Ureter (tissue), 1 donor: Measurements from ENCODE around the gene SRSF2. TPM values are rescaled to one million over a fixed set of nuclear protein-coding genes. Genes with fewer than 3 reads are reported as not detected.
"Not testable (repeated sequence)": the region's sequence is repeated elsewhere in the genome, so short reads cannot be mapped to it uniquely, and the experiment has no call there.

Experiments
- DNase-seq: peaks from one replicate; pipeline ENCODE4 v3.0.0-alpha.2; 2020; ENCODE audit warnings: low spot score
- total RNA-seq: library from RNA; stranded (reverse); gene quantifications from one replicate; pipeline ENCODE4 v1.2.4, GENCODE V29; 2023
- donor health status: DM: yes; HTN: yes; CAD: no.

SRSF2 gene
- total RNA-seq, 1 donor from 2014 or later: 231 TPM

DNA sequence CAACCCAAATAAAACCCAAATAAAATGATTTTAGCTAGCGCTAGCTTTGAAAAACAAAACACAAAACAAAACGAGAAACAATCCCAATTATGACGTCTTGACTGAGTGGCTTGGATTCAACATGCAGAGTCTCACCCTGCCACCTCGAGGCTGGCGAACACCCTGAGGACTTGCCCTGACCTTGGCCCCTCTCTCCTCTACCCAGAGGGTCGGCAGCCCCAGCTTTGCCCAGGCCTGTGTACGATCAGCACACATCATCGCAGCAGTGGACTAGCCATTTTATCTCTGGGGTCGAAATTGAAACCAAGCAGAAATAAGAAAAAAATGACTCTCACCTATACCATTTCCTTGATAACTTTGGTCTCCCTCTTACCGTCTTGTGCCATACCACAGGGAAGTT is 15.7 kb downstream of the SRSF2 start:
- DNase-seq: no peak

DNA sequence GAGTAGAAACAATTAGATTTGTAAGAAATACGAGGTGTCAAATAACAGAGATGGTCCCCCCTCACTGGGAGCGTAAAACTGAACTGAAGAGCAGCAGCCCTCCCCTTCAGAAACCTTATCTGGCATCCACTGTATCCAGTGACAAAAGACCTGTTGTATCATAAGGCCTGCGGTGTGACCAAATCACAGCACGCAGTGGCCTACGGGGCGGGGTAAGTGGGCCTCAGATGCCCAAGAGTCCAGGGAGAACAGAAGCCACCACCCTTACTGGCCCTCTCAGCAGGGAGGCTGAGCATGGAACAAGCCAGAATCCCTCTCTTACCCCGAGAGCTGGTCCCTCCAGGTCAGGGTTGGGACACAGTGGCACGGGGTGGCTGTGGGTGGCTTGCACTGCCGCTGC is 16.2 kb downstream of the SRSF2 start:
- DNase-seq: no peak

DNA sequence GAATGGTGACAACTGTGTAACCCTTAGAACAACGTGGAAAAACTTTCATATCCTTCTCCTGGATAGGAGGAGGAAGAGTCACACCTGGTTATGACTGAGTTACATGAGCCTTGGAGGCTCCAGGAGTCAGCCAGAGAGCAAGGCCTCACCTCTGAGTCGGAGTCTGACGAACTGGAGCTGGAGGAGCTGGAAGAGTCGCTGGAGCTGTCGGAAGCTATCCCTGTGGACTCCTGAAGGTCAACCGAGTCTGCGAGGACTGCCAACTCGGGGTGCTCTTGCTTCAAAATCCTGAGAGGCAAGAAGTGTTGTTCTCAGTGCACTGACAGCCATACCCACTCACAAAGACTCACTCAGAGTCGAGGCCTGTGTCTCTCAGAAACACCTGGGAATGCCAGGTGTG is 16.9 kb downstream of the SRSF2 start:
- DNase-seq: no peak

DNA sequence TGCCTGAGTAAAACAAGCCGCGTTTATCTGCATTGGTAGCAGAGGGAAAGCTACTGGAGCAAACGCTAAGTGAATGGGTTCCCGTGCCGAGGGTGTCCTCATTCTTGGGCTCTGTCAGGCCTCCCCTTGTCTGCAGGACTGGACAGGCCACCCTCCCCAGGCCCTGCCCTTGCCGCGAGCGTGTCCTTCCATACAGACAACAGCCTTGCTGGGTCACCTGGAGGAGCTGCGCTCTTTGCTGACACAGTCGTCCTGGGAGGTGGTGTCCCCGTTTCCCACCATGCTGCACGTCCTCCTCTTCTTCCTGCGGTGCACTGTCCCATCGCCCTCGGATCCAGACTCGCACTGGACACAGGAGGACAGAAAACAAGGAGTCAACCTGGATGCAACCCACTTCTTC is 18.6 kb downstream of the SRSF2 start:
- no peak for DNase-seq

DNA sequence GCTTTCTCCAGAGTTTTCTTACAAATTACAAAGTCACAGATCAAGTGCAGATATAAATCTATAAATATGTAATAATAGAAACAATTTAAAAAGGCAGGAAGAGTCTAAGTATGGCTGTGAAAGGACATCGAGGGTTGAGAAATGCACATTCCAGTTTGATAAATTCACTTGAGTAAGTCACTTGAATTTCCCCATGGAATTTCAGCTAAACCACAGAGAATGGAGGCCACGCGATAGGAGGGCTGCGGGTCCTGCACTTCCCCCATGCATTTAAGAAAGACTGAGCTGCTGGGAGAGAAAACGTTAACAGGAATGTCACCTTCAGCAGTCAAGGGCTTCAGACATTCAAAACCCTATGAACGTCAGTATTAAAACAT is 20.3 kb downstream of the SRSF2 start:
- no peak for DNase-seq

DNA sequence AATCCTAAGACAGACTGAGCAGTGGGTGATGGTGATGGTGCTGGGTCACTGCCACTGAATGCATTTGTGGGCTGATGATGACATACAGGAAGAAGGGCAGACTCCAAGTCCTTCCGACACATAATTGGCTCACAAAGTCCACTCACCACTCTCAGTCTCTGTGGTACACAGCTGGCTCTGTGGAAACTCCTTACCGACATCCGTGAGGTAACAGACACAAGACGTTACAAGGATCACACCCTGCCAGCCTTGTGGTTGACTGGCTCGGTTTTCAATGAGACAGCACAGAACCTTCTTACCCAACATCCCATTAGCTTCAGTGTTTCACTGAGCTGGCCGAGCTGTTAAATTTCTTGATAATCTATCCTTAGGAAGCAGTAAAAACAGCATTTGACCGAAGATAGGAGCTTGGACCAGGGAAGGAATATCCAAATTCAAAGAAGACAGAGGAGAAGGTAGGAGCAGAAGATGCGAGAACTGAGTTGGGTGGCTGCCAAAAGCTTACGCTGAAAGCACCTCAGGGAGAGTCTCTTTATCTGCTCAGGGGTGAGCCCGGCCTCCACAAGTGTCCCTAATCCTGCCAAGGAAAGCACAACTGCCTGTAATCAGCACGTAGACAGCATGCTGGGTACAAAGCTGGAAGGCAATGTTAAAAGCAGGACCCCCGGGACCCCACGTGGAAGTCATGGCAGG is 20.8 kb downstream of the SRSF2 start:
- no peak for DNase-seq

DNA sequence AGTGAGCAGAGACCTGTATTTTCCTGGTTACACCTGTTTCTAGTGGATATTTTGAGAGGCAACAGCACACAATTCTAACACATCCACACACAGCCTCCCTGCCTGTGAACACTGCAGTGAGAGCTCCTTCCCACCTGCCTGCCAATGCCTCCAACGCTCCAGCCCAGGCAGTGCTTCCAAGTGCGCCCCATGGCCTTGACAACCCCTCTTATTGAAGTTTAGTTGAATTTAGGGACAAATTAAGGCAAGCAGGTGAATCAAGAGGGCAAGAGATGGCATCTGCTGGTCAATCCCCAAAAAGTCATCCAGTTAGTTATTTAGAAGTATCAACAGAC is 21.7 kb downstream of the SRSF2 start:
- no peak for DNase-seq

DNA sequence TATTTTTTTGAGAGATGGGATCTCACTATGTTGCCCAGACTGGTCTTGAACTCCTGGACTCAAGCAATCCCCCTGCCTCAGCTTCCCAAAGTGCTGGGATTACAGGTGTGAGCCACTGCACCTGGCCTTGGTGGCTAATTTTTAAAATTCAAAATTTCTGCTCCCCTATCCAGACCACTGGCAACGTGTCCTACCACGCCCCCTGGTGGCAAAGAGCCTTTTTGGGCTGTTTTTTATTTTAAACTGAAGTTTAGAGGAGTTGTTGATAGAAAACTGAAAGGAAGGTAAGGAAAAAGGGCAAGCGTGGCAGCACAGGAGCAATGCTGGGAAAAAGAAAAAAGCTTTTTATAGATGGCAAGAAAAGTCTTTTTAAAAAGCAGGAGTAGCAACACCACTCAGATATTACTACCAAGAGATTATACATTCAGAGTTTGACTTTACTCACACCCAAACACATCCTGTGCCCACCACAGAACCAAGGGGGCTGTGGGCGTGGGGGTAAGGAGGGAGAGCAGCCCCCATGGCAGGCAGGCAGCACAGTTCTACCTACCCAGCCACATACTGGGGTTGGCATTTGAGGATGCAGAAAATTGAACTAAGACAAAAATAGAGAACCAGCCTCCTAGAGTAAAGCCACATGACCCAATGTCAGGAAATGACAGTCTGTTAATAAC is 22.2 kb downstream of the SRSF2 start:
- peak; percentile 80 for DNase-seq

DNA sequence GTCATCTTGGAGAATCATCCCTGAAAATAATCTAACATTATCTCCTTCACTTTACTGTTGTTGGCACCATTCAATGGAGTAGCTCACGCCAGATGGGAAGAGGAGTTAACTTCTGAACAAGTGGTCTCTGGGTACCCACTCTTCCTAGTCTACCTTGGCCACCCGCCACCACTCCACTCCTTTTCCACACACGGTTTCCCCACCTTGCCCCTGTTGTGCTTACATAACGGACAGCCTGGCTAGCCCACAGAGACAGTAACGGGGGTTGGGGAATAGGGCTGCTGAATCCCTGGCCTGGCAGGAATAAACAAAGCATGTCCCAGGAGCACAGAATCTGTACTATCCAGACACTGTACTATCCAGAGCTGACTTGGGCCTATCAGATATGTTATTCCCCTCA is 22.8 kb downstream of the SRSF2 start:
- no peak for DNase-seq

DNA sequence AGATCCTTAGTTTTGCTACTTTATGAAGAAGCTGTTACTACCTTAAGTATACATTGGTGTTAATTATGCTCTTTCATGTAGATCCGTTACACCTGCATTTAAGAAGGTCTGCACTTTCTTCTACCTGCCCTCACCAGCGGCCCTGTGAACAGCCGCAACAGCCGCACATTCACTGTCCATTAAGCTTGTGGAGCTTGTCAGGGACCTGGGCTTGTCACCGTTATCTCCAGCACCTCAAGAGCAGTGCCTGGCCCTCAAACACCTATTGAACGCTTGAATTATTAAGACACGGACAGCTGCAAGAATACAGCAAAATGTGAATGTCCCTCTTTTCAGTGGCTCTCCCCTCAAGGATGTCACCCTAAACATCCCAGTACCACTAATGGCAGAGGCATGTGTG is 23.4 kb downstream of the SRSF2 start:
- DNase-seq: no peak

DNA sequence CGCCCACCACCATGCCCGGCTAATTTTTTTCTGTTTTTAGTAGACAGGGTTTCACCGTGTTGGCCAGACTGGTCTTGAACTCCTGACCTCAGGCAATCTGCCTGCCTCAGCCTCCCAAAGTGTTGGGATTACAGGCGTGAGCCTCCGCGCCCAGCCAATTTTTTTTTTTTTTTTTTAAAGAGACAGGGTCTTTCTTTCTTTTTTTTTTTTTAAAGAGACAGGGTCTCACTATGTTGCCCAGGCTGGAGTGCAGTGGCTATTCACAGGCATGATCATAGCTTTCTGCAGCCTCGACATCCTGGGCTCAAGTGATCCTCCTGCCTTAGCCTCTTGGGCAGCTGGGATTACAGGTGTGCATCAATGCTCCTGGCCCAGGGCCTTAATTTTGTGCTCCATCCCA is 24.8 kb downstream of the SRSF2 start:
- DNase-seq: not testable (repeated sequence)

DNA sequence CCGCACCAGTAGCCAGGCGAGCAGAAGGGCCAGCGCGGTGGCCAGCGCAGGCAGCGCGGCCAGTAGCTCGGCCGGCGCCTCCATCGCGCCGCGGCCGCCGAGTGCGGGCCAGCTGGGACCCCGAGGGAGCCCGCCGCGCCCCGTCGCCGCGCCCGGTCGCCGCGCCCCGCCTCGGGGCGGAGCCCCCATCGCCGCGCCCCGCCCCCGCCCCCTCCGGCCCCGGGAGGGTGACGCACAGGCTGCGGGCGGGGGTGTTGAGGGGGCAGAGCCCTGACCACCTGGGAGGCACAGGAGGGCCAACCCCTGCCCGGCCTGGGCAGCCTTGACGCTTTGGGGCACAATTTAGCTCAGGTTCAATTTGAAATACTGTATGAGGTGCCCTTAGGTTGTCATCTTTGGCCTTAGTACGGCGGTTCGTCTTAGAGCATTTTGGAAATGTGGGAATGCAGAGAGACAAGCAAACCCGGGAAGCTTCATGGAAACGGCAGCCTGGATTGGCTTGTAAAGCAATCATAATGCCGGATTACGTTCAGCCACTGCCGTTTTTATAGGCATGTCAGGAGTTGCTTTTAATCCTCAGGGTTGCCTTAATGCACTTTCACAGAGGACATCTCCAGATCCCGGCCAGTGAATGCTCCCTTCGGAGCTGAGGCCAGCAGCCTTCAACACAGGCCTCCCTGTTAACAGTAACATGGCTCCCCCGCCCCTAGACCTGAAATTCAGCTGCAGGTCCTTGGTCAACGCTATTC is 26.1 kb downstream of the SRSF2 start, which contains the start of gene MXRA7:
TSS of gene MXRA7 (minus strand) at position 103 of the 749 bp plus-strand sequence. CDS start at position 84, 19 bp downstream.
- peak; percentile 74 for DNase-seq

DNA sequence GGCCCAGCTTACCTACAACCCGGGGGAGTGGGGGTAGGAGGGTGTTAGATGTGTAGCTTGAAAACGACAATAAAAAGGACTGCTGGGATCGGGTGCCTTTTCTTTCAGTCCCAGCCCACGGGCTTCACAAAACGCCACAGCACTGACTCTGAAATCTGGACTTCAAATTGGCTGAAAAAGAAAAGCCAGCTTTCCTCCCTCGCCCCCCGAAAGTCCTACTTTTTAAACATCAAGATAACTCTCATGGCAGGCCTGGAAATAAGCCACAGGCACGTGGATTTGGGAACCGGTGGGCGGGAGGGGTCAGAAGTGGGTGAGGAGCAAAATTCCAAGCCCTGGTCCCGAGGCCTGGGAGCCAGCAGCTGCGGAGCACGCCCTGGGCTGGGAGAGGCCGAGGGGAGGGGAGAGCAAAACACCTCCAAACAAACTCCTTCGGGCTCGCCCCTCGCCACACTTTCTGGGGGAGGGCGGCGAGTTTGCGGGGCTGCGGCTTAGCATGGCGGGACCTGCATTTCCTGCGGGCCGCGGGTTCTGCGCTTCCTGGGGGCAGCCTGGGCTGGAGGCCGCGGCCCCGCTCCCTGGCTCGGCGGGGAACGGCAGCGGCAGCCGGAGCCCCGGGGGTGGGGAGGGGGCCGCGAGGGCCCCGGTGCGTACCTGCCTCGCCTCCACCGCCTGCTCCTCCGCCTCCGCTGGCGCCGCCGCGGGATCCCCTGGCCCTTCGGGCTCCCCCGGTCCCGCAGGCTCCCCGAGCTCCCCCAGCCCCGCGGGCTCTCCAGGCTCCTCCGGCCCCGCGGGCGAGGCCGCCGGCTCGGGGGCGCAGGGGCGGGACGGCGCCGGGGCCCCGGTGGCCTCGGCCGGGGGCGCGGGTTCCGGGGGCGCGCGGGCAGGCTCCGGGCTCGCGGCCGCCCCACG is 26.9 kb downstream of the SRSF2 start:
- DNase-seq: peak; percentile 70

DNA sequence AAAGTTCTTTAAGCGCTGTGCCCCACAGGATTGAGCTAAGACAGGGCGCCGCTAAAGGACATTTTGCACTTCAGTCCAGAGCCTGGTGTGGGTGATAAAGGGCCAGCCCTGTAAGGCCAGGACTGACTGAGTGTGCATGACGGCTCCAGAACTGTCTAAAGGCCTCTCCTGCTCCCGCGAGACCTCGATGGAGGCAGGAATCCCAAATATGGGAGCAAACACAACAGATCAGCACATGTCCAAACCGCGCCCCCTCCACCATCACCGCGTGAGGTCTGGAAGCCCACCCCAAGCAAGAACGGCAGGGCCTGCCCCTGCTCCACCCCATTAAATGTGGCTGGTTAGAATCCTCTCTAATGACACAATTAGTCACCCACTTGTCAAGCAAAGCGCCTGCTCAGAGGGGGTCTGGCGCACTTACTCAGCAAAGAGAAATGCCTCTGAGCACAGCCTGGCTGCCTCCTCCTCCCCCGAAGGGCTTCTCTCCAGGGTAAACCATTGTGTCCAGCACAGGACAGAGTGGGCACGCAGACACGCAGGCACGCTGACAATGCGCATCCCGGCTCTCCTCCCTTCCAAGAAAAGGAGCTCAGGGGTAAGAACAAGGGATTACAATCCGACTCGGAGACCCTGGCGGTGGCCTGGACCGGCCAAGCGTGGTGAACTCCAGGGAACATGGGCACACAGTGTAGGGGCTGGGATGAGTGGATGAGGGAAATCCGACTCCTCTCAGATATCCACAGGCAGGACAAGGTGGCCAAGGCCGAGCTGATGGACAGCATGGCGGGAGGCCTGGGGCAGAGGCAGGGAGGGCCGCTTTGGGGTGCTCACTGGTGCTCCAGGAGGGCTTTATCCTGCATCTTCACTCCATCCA is 27.8 kb downstream of the SRSF2 start:
- DNase-seq: peak; percentile 89

DNA sequence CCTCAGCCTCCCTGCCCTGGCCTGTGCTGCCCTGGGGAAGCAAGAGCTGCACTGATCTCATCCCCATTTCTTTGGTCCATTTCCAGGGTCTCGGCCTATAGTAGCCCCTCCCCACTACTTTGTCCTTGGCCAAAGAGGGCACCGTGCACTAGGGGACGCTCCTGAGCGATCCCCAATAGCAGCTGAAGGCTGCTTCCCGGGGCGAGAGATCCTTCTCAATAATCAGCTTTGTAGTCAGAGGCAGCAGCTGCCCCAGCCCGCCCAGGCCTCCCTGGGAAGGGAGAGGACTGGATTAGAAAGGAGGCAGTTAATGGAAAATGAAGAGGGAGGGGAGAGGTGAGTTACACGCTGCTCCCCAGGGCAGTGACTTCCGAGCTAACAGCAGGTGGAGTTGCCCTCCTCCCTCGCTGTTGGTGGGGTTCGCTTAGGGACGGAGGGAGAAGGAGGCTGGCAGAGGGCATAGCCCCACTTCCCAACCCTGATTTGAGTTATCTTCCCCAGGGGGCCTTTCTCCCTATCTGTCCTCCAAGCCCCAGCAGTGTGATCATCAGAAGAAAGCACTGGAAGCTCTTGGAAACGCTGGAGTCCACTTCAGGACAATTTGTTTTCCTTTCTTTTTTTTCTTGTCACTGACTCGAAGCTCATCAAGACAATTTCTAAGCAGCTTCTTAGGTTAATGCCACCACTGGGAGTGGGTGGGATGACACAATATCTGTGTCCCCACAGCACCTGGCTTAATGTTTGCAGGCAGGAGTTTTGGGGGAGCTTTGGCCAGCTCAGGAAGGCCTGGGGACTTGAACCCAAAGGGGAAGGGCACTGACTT is 28.9 kb downstream of the SRSF2 start:
- DNase-seq: no peak

DNA sequence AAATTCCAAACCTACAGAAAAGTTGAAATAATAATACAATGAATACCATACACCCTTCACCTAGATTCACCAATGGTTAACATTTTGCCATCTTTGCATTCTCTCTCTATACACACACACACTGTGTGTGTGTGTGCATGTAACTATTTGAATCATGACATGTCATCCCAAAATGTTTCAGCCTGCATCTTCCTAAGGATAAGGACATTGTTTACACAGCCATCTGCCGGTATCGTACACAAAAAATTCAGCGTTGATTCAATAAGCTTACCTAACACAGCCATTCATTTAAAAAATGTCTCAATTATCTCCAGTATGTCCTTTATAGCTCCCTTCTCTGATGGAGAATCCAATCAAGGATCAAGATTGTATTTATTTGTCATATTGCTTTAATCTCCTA is 30.3 kb downstream of the SRSF2 start:
- no peak for DNase-seq

DNA sequence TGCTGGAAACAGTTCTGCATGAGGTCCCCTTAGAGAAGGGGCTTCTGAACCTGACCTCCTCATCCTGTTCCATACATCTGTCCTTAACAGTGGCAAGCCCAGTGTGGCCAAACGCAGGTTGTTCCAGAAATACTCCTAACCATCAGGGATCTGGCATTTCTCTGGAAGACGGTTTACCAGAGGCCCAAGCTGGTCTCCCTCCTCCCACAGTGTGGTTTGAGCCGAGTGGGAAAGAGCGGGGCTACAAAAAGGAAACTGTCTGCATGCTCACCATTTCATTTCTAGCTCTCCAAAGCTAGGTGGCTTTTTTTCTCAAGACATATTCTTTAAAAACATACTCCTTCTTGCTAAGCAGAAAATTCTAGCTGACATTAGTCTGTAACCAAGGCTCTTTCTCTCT is 32.3 kb downstream of the SRSF2 start:
- DNase-seq: no peak

DNA sequence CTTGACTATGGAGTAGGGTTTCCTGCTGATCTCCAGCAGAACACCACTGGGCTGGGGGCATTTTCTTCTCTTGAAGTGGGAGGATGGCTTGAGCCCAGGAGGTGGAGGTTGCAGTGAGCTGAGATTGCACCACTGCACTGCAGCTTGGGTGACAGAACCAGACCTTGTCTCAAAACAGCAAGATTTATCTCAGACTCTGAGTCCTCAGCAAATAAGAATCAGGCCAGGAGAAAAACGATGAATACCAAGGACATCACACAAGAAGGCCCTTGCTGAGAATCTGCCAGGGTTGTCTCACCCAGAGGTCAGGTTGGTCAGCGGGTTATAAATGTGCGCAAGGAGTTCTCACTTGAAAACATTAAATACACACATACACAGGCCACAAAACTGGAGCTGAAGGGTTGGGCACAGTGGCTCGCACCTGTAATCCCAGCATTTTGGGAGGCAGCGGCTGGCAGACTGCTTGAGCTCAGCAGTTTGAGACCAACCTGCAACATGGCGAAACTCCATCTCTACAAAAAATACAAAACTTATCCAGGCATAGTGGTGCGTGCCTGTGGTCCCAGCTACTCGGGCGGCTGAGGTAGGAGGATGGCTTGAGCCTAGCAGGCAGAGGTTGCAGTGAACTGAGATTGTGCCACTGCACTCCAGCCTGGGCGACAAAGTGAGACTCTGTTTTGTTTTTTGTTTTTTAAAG is 34.0 kb downstream of the SRSF2 start:
- DNase-seq: no peak

DNA sequence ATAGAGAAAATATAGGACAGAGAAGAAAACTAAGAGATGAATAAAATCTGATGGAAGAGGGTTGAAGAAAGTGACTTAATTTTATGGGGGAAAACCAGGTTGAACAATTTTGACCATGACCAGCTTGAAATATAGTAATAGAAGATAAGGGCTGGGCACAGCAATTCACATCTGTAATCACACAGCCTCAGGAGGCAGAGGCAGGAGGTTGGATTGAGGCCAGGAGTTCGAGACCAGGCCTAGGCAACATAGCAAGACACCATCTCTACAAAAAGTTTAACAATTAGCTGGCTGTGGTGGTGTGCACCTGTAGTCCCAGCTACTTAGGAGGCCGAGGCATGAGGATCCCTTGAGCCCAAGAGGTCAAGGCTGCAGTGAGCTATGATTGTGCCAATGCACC is 35.1 kb downstream of the SRSF2 start:
- DNase-seq: no peak
